ENCODE measurements around the gene IDI2.

The IDI2 gene

DNA sequence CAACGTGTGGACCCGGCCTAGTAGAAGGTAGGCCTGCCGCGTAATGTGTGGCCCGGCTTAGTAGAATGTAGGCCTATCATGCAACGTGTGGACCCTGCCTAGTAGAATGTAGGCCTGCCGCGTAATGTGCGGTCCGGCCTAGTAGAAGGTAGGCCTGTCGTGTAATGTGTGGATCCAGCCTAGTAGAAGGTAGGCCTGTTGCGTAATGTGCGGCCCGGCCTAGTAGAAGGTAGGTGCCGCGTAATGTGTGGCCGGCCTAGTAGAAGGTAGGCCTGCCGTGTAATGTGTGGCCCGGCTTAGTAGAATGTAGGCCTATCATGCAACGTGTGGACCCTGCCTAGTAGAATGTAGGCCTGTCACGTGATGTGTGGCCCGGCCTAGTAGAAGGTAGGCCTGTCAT, 49.3 kb downstream of the IDI2 start:
- no peak for DNase-seq

DNA sequence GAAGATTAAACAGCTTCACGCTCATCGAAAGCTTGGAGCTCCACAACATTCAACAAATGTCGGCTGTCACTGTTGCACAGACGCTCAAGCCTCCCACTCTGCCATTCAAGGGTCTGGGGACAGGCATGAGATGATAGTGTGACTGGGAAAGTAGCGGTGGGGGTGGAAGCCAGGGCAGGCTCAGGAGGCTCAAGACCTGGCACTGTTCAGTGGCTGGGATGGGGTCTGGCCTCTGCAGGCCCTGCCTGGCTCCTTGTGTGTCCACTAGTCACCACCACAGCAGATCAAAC, 50.9 kb downstream of the IDI2 start:
- no peak for DNase-seq

DNA sequence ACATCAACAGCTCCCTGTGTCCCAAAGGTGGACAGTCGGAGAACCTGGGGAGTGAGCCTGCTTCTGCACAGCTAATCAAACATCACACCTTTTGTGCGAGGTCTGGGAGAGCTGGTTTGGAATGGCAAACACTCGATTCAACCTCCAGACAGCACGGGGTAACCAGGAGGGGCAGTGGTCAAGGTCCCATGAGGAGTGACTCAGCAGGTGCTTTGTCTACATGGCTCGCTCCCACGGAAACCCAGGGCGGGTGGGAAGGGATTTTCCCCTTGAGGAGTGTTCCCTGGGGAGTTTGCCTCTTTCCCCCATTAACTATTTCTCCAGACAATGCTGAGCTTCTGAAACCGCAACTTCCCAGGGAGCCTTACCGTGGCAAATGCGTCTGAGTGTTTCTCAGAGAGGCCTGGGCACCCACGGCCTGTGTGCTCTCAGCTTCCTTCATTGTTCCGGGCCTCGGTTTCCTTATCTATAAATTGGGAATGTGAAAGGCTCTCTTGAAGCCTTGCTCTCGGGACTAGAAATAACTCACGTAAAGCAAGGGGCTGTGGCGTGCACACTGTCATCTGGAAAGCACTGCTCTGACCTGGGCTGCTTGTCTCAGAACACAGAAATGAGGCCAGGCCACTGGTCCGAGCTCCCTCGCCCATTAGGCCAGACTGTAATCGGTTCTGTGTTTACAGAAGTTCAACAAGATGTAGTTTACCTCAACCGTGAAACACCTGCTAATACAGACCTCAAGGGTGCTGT, 51.4 kb downstream of the IDI2 start:
- no peak for DNase-seq

DNA sequence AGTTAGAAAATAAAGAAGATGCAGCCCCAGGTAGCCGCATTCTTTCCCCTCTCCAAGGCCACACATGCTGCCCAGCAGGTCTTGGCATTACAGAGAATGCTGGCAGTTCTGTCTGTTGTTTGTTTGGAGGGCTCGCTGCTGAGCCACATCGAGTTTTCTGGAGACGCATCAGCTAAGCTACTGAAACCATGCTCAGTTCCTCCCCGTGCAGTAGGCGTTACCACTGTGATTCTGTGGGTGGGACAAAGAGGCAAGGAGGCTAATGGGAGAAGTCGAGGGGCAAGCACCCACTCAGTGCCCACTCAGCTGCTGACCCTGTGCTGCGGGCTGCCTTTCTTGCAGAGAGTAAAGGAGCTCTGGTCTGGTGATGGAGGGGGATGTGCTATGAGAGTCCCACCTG, 52.9 kb downstream of the IDI2 start:
- no peak for DNase-seq

DNA sequence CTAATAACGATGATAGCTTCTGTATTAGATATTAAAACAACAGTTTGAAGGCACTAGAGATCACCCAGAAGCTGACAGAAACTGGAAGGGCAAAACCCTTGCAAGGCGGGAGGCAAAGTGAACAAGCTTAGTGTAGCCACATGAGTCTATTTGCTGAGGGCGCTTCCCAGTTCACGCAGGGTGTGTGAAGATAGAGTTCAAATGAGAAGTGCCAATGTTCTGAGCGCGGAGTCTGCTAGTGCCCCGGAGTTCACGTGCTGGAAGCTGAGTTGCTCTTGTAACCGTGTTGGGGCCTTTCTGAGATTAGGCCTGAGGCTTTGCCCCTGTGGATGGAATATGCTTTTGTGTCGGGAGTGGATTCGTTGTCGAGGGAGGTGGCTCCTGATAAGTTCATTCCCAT, 54.0 kb downstream of the IDI2 start:
- DNase-seq = no peak

DNA sequence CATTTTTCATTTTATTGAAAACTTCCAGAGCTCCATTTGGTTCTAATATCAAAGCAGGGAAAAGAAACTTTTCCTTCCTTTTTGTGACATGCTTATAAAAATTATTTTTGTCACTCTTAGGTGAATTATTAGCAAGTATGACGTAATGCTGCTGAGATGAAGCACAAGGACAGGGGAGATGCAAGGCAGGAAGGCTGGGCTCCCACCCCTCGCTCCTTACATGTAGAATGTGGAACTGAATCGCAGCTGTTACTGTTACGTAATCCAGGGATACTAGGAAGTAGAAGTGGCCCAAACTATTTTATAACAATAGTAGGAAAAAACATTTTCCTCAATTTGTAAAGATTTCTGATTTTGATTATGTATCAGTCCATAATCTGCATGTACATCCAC, 54.5 kb downstream of the IDI2 start:
- DNase-seq = no peak

DNA sequence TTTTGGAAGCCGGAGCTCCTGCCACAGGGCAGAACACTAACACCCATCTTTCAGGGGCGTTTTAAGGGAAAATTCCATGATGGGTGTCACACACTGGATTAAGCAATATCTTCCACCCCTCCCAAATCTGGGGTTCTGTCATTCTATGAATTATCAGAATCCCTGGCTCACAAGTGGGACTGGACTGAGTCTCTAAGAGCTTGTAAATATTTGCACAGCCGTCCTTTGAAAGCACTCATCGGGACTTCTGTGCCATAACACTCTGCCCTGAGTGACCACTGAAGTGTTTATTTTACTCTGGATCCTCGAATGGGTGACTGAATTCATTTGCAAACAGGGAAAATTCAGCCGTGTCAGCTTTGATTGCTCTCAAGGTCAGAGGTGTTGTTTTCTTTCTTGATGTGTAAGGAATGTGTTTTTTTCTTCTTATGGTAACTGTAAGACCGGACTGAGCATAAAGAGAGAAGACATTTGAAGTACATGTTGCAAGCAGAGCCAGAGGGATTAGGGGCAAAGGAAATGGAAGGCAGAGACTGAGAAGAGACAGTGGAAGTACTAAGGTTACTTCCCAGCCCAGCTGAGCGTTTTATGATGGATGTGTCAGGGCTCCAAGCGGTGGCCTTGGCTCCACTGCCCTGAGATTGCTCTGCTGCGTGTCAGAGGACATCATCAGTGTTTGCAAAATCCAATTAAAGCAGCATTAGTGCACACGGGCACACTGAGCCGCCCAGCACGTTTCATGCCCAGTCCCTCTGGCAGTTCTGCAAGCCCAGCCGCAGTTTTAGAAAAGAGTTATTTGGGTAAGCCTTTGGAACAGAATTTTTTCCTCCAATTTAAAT, 55.1 kb downstream of the IDI2 start:
- DNase-seq = no peak

DNA sequence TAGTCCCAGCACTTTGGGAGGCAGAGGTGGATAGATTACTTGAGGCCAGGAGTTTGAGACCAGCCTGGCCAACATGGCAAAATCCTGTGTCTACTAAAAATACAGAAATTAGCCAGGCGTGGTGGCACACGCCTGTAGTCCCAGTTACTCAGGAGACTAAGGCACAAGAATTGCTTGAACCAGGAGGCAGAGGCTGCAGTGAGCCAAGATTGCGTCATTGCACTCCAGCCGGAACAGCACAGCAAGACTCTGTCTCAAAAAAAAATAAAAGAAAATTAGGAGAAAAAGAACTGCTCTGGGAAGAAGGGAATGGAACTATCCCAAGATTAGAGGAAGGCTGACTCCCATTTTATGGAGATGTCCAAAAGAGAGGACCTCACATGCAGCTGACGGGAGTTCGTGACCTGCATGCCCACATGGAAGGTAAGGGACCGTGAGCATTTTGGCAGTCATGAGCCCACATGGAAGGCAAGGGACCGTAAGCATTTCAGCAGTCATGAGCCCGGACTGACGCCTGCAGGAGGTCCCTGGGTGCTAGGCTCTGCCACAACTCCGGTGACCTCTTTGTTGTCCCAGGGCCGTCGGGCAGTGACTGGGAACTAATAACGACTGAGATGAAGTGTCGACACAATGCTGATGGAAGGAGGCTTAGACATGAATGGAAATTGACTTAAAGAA, 56.0 kb downstream of the IDI2 start:
- DNase-seq = no peak

Measured in CD4-positive, alpha-beta T cell treated with Interferon gamma for 1 hour (primary cell).